ENCODE measurements around the gene NPM1. TPM values are rescaled to one million over a fixed set of nuclear protein-coding genes. Genes with fewer than 3 reads are reported as not detected.

NPM1 gene
- polyA plus RNA-seq, 1 donor = 1,684 TPM

- no peak for DNase-seq
These were observed 38.6 kb downstream of the NPM1 start for GRCh38 chr5:171426266-171426665.

GRCh38 chr5:171426680-171427079, 39.0 kb downstream of the NPM1 start:
- DNase-seq = no peak

- no peak for DNase-seq
These were observed 39.9 kb downstream of the NPM1 start for GRCh38 chr5:171427318-171428167.

- no peak for DNase-seq
These were observed 40.6 kb downstream of the NPM1 start for GRCh38 chr5:171428168-171428696.

- DNase-seq = no peak
These were observed 41.3 kb downstream of the NPM1 start for GRCh38 chr5:171428809-171429542.

GRCh38 chr5:171429543-171429910, 41.9 kb downstream of the NPM1 start:
- no peak for DNase-seq

- DNase-seq = no peak
These were observed 43.7 kb downstream of the NPM1 start for GRCh38 chr5:171431251-171431777.

GRCh38 chr5:171432076-171432475, 44.4 kb downstream of the NPM1 start:
- no peak for DNase-seq

- no peak for DNase-seq
These were observed 45.1 kb downstream of the NPM1 start for GRCh38 chr5:171432583-171433351.

- DNase-seq = no peak
These were observed 45.7 kb downstream of the NPM1 start for GRCh38 chr5:171433352-171433698.

- DNase-seq = no peak
These were observed 46.5 kb downstream of the NPM1 start for GRCh38 chr5:171433982-171434676.

GRCh38 chr5:171434874-171435273, 47.2 kb downstream of the NPM1 start:
- DNase-seq = no peak

- DNase-seq = no peak
These were observed 48.3 kb downstream of the NPM1 start for GRCh38 chr5:171435908-171436307.

GRCh38 chr5:171436804-171437285, 49.2 kb downstream of the NPM1 start:
- no peak for DNase-seq

GRCh38 chr5:171437286-171437821, 49.7 kb downstream of the NPM1 start:
- DNase-seq = no peak

GRCh38 chr5:171438738-171439137, 51.1 kb downstream of the NPM1 start:
- no peak for DNase-seq

- DNase-seq = no peak
These were observed 53.7 kb downstream of the NPM1 start for GRCh38 chr5:171441246-171441791.

GRCh38 chr5:171442287-171443042, 54.8 kb downstream of the NPM1 start:
- DNase-seq = no peak

GRCh38 chr5:171444582-171444981, 56.9 kb downstream of the NPM1 start:
- no peak for DNase-seq

All from left kidney (tissue), 2 donors.